ENCODE results near the gene KCNC2.

Gene KCNC2

DNA sequence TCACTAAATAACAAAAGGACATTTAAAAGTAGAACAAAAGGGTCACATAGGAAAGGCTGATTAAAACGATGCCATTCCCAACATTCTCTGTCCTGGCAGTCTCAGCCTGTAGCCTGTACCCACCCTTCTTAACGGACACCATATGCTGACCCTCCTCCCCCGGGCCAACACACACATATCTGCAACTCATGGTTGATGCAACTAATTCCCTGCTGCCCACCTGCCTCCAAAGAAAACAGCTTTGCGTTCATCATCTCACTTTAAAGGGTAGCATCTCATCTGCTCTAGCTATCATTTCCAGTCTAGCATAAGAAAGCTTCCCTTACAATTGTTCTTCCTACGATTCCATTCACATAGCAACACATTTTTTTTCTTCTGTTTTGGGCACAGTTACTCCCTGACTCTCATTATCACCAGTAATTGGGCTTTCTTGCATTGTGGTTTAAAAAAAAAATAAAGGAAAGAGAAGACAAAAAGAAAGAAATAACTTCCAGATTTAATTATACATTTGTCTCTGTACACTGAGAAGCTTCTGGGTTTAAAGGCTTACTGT lies 92.9 kb downstream of the KCNC2 start:
- H3K9ac ChIP-seq (ENCODE audit: low read depth, low read length): no peak overlapping the region
- H3K9me3 ChIP-seq (ENCODE audit: insufficient read depth, low read length, severe bottlenecking): no peaks in the 10 kb centered on the region
- H3K27me3 ChIP-seq (ENCODE audit: insufficient read depth, low read length, poor library complexity): no peaks in the 10 kb centered on the region
- H3K36me3 ChIP-seq (ENCODE audit: insufficient read depth, low read length): no peaks in the 10 kb centered on the region
- H4K20me1 ChIP-seq (ENCODE audit: insufficient read depth, low read length): no peaks in the 10 kb centered on the region
- ATAC-seq (ENCODE audit: insufficient read depth, low read depth) (no peak), DNase-seq (no peak)
- no peak overlapping the region for H3K4me3 ChIP-seq (ENCODE audit: low read depth in 1 of 2, low read length in 2 of 2)
- H2AFZ ChIP-seq (ENCODE audit: low read depth, low read length): no peak overlapping the region
- no peak overlapping the region for H3K27ac ChIP-seq (ENCODE audit: low read length)
- TF ChIP-seq, protein P1, sequence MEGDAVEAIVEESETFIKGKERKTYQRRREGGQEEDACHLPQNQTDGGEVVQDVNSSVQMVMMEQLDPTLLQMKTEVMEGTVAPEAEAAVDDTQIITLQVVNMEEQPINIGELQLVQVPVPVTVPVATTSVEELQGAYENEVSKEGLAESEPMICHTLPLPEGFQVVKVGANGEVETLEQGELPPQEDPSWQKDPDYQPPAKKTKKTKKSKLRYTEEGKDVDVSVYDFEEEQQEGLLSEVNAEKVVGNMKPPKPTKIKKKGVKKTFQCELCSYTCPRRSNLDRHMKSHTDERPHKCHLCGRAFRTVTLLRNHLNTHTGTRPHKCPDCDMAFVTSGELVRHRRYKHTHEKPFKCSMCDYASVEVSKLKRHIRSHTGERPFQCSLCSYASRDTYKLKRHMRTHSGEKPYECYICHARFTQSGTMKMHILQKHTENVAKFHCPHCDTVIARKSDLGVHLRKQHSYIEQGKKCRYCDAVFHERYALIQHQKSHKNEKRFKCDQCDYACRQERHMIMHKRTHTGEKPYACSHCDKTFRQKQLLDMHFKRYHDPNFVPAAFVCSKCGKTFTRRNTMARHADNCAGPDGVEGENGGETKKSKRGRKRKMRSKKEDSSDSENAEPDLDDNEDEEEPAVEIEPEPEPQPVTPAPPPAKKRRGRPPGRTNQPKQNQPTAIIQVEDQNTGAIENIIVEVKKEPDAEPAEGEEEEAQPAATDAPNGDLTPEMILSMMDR (IDR thresholded peaks at IDR 0.05; ENCODE audit: borderline replicate concordance, extremely low read depth, low read length, poor library complexity, severe bottlenecking): no peak
- no peak for TF ChIP-seq EZH2 (IDR thresholded peaks at IDR 0.05; ENCODE audit: borderline replicate concordance, low read depth, low read length, severe bottlenecking)
- H3K4me1 ChIP-seq (ENCODE audit: insufficient read depth, low read length): no peaks in the 10 kb centered on the region
- no peaks in the 10 kb centered on the region for H3K79me2 ChIP-seq (ENCODE audit: insufficient read depth, low read length)
- H3K4me2 ChIP-seq (ENCODE audit: insufficient read depth, low read length): no peak overlapping the region

DNA sequence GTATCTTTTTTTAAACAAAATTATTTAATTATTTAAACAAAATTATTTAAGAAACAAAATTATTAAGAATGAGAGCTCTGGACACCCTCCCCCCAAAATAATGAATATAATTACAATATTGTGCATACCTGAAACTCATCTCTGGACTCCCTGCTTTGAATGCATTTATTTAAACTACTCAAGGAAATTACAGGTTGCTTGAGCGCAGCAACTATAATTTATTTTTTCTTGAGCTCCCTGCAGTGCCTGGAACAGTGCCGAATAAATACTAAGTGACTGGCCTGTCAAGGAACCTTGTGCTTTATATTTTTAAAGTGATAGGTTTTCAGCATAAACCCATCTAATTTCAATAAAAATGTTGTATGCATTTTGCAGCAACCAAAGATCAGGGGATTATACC lies 93.9 kb downstream of the KCNC2 start:
- TF ChIP-seq EZH2 (IDR thresholded peaks at IDR 0.05; ENCODE audit: borderline replicate concordance, low read depth, low read length, severe bottlenecking): no peak
- TF ChIP-seq, protein P1 (IDR thresholded peaks at IDR 0.05; ENCODE audit: borderline replicate concordance, extremely low read depth, low read length, poor library complexity, severe bottlenecking): no peak
- no peak overlapping the region for H3K4me3 ChIP-seq (ENCODE audit: low read depth in 1 of 2, low read length in 2 of 2)
- DNase-seq (no peak), ATAC-seq (ENCODE audit: insufficient read depth, low read depth) (no peak)
- no peaks in the 10 kb centered on the region for H3K36me3 ChIP-seq (ENCODE audit: insufficient read depth, low read length)
- no peak overlapping the region for H3K27ac ChIP-seq (ENCODE audit: low read length)
- no peaks in the 10 kb centered on the region for H4K20me1 ChIP-seq (ENCODE audit: insufficient read depth, low read length)
- H3K4me1 ChIP-seq (ENCODE audit: insufficient read depth, low read length): no peaks in the 10 kb centered on the region
- H3K79me2 ChIP-seq (ENCODE audit: insufficient read depth, low read length): no peaks in the 10 kb centered on the region
- H2AFZ ChIP-seq (ENCODE audit: low read depth, low read length): no peak overlapping the region
- no peaks in the 10 kb centered on the region for H3K27me3 ChIP-seq (ENCODE audit: insufficient read depth, low read length, poor library complexity)
- H3K9me3 ChIP-seq (ENCODE audit: insufficient read depth, low read length, severe bottlenecking): no peaks in the 10 kb centered on the region
- H3K9ac ChIP-seq (ENCODE audit: low read depth, low read length): no peak overlapping the region
- no peak overlapping the region for H3K4me2 ChIP-seq (ENCODE audit: insufficient read depth, low read length)

DNA sequence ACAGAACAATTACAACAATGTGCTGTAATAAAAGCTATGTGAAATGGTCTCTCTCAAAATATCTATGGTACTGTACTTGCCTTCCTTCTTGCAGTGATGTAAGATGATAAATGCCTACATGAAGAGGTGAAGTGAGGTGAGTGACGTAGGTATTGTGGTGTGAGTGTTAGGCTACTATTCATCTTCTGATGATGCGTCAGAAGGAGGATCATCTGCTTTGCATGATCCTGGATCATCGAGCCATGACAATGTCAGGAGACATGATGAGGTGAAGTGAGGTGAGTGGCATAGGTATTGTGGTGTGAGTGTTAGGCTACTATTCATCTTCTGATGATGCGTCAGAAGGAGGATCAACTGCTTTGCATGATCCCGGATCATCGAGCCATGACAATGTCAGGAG lies 105.8 kb downstream of the KCNC2 start:
- H3K4me2 ChIP-seq (ENCODE audit: insufficient read depth, low read length): no peak overlapping the region
- no peaks in the 10 kb centered on the region for H3K4me1 ChIP-seq (ENCODE audit: insufficient read depth, low read length)
- no peaks in the 10 kb centered on the region for H3K79me2 ChIP-seq (ENCODE audit: insufficient read depth, low read length)
- TF ChIP-seq, protein P1 (IDR thresholded peaks at IDR 0.05; ENCODE audit: borderline replicate concordance, extremely low read depth, low read length, poor library complexity, severe bottlenecking): no peak
- no peak for TF ChIP-seq EZH2 (IDR thresholded peaks at IDR 0.05; ENCODE audit: borderline replicate concordance, low read depth, low read length, severe bottlenecking)
- ATAC-seq (ENCODE audit: insufficient read depth, low read depth): no peak
- no peaks in the 10 kb centered on the region for H4K20me1 ChIP-seq (ENCODE audit: insufficient read depth, low read length)
- H3K27me3 ChIP-seq (ENCODE audit: insufficient read depth, low read length, poor library complexity): no peaks in the 10 kb centered on the region
- H3K27ac ChIP-seq (ENCODE audit: low read length): no peak overlapping the region
- H3K36me3 ChIP-seq (ENCODE audit: insufficient read depth, low read length): no peaks in the 10 kb centered on the region
- no peak overlapping the region for H2AFZ ChIP-seq (ENCODE audit: low read depth, low read length)
- no peaks in the 10 kb centered on the region for H3K9me3 ChIP-seq (ENCODE audit: insufficient read depth, low read length, severe bottlenecking)
- no peak overlapping the region for H3K4me3 ChIP-seq (ENCODE audit: low read depth in 1 of 2, low read length in 2 of 2)
- no peak for DNase-seq
- no peak overlapping the region for H3K9ac ChIP-seq (ENCODE audit: low read depth, low read length)

DNA sequence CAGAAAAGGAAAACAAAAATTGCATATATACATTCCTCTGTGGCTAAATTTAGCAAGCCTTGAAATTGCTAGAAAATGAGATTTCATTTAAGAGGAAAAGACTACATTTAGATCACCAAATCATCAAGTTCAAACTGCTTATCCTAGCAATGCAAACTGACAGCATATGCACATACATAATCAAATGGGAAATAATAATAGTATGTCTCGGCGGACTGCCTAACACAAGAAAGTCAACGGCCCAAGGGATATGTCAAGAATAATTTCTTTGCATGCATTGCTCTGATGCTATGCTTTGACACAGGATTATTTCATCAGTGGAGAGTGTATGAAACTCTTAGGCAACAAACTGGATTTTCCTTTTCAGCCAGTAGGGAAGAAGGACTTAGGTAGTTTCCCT lies 107.9 kb downstream of the KCNC2 start:
- Histone ChIP-seq H3K27me3 (ENCODE audit: insufficient read depth, low read length, poor library complexity) (no peaks in the 10 kb centered on the region), H3K36me3 (ENCODE audit: insufficient read depth, low read length) (no peaks in the 10 kb centered on the region), H4K20me1 (ENCODE audit: insufficient read depth, low read length) (no peaks in the 10 kb centered on the region), H3K27ac (ENCODE audit: low read length) (no peak overlapping the region), H3K4me2 (ENCODE audit: insufficient read depth, low read length) (no peak overlapping the region), H3K9ac (ENCODE audit: low read depth, low read length) (no peak overlapping the region), H2AFZ (ENCODE audit: low read depth, low read length) (no peak overlapping the region), H3K4me3 (ENCODE audit: low read depth in 1 of 2, low read length in 2 of 2) (no peak overlapping the region), H3K9me3 (ENCODE audit: insufficient read depth, low read length, severe bottlenecking) (no peaks in the 10 kb centered on the region), H3K79me2 (ENCODE audit: insufficient read depth, low read length) (no peaks in the 10 kb centered on the region), H3K4me1 (ENCODE audit: insufficient read depth, low read length) (no peaks in the 10 kb centered on the region)
- DNase-seq (no peak), ATAC-seq (ENCODE audit: insufficient read depth, low read depth) (no peak)
- TF ChIP-seq, protein P1 (IDR thresholded peaks at IDR 0.05; ENCODE audit: borderline replicate concordance, extremely low read depth, low read length, poor library complexity, severe bottlenecking): no peak
- no peak for TF ChIP-seq EZH2 (IDR thresholded peaks at IDR 0.05; ENCODE audit: borderline replicate concordance, low read depth, low read length, severe bottlenecking)
